Subcutaneous adipose tissue (tissue), 4 donors: ENCODE results near the gene MRPS10. TPM values are rescaled to one million over a fixed set of nuclear protein-coding genes. Genes with fewer than 3 reads are reported as not detected.

ENCODE experiments used
- total RNA-seq, 4 donors: library from RNA; depleted of rRNA; stranded (reverse); fragments of >200 nt; gene quantifications; one replicate each; pipeline ENCODE4 v1.1.0, GENCODE V29; 2016
- TF ChIP-seq, protein P1 (sequence below): fragments of 450-650 bp; IDR thresholded peaks from one replicate; pipeline ENCODE4 v1.5.1; 2016; ENCODE audit warnings: low read depth, mild to moderate bottlenecking, control low read depth, antibody characterized with exemption, moderate library complexity

MRPS10 gene
- total RNA-seq, 4 donors from 2014 or later: 29.1 to 35.6 (median 31.9) TPM

DNA sequence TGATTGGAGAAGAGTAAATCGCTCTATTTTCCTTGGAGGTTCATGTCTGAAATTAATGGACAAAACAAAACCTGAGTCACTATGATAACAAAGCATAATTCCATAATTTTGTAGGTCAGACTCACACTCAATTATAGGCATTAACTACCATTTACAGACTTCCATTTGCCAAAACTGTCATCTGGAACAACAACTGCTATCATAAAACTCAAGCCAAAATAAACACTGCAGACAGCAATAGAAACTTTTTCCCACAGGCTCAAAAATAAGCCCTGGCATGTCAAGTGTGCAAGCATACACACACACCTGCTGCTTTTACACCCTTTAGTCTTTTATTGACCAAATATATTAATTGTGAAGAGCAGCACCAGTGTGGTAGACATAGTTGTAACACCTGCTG lies 7.1 kb downstream of the MRPS10 start:
- TF ChIP-seq, protein P1, sequence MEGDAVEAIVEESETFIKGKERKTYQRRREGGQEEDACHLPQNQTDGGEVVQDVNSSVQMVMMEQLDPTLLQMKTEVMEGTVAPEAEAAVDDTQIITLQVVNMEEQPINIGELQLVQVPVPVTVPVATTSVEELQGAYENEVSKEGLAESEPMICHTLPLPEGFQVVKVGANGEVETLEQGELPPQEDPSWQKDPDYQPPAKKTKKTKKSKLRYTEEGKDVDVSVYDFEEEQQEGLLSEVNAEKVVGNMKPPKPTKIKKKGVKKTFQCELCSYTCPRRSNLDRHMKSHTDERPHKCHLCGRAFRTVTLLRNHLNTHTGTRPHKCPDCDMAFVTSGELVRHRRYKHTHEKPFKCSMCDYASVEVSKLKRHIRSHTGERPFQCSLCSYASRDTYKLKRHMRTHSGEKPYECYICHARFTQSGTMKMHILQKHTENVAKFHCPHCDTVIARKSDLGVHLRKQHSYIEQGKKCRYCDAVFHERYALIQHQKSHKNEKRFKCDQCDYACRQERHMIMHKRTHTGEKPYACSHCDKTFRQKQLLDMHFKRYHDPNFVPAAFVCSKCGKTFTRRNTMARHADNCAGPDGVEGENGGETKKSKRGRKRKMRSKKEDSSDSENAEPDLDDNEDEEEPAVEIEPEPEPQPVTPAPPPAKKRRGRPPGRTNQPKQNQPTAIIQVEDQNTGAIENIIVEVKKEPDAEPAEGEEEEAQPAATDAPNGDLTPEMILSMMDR: no peak

DNA sequence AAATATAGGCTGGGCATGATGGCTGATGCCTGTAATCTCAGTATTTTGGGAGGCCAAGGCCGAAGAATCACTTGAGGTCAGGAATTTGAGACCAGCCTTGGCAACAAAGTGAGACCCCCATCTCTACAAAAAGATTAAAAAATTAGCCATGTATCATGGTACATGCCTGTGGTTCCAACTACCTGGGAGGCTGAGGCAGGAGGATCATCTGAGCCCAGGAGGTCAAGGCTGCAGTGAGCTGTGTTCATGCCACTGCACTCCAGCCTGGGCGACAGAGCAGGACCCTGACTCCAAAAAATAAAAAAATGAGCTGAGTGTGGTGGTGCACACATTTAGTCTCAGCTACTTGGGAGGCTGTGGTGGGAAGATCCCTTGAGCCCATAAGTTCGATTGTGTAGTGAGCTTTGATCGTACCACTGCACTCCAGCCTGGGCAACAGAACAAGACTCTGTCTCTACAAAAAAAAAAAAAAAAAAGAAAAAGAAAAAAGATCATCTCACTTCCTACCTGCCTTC lies 12.8 kb downstream of the MRPS10 start:
- TF ChIP-seq, protein P1: no peak

DNA sequence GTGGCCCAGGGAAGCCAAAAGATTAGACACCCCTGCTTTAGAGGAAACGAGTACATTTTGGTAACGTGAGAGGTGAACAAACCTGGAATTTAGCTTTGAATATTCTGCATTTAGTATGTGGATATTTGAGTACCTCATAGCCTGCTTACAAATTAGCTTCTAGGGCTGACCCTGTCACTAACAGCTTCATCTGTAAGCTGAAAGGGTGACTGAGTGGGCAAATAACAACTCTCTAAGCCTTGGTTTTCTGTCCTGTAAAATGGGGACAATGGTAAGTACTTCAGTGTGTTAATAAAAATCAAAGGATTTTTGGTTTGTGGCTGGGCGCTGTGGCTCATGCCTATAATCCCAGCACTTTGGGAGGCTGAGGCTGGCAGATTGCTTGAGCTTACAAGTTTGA lies 14.5 kb downstream of the MRPS10 start:
- TF ChIP-seq, protein P1: no peak

DNA sequence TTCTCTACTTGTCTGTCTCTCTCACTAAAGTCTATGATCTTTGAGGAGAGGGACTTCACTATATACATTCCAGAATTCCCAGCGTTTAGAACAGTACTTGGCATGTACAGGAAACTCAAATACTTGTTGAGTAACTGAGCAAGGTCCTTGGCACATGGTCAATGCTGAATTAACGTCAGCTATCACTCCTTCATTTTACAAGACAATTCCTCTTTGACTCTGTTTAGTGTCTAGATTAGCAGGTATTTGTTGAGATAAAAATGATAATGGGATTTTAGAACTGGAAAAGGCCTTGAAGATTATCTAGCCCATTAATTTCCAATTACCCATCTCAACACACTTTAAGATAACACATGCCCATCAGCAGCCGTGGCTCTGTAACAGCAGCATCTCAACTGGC lies 16.3 kb downstream of the MRPS10 start:
- TF ChIP-seq, protein P1: no peak

DNA sequence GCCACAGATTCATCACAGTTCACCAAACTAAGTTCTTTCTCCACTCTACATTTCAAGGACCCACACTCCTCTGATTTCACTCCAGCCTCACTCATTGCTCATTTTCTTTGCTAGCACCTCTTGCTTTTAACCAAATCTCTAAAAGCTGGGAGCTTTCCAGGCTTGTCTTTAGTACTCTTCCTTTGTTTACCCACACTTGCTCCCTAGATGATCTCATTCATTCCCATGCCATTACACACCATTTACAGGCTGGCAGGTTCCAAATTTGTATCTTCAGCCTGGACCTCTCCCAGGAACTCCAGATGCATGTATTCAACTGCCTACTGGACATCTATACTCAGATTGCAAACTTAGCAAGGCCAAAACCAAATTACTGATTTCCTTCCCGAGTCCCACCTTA lies 17.6 kb downstream of the MRPS10 start:
- TF ChIP-seq, protein P1: no peak

DNA sequence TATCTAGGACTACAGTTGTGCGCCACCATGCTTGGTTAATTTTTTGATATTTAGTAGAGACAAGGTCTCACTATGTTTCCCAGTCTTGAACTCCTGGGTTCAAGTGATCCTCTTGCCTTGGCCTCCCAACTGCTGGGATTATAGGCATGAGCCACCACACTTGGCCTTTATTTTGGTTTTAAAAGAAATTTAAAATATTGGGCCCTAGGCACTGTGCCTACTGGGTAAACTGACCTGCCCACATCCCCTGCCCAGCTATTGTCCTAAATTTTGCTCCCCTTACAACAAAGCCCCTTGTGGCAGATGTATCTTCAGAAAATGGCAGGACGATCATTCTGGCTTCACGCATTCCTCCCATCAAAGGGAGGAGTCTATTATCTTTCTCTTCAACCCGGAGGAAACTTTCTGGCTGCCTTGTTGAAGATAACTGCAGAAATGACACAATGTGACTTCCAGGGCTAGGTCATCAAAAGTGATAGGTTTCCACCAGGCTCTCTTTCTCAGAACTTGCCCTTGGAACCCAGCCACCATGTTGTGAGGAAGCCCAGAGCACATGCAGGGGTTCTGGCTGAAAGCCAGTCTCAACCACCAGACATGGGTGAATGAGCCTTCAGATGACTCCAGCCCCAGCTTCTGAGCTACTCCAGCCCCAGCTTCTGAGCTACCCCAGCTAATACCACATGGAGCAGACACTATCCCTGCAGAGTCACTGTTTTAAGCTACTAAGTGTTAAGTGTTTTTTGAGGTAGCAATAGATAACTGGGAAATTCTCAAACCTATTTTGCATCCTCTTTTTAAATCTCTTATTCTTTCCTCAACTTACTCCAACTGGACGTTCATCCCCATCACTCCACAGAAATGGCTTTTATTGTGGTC lies 18.3 kb downstream of the MRPS10 start:
- TF ChIP-seq, protein P1: no peak

DNA sequence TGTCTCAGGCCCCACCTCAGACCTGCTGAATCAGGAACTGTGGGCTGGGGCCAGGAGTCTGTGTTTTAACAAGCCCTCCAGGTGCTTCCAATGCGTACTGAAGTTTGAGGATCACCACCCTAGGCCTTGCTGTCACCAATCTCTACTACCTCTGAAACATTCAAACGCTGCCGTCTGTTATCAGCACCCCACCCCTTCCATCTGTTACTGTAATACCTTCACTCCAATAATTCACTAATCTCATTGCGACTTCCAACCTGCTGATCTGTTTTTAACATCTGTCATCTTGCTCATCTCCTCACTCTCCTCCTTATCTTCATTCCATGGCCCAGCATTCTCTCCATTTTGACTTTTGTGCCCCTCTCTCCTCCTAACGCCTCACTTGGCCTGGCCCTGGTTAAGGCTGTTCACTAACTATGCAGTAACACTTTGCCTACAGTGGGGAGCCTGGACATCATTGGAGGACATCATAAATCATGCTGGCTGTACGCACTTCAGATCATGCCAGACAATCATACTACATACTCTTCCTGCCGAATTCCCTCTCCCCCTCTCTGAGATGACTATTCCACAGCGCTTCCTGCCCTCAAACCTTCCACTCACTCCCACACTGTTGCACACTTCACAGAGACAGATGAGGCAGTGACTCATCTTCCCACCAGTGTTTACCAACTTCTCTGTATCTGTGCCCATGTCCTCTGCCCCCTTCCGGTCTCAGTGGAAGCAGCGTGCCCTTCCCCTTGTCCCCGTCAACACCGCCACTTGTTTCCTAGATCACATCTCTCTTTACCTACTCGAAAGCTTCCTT lies 19.9 kb downstream of the MRPS10 start:
- TF ChIP-seq, protein P1: no peak
